Uterus (tissue), 2 donors: ENCODE results near the gene PANK4.

Experiments
- CTCF ChIP-seq, 4 experiments: fragments of 200-600 bp in 2 of 4; fragments of 450-650 bp in 2 of 4; sonication (generic) in 2 of 4; IDR thresholded peaks; one replicate each; pipeline ENCODE4 v1.5.1; 2016 to 2019; ENCODE audit warnings: antibody characterized with exemption in 4 of 4, mild to moderate bottlenecking in 2 of 4, moderate library complexity in 1 of 4
- POLR2A ChIP-seq, 2 donors: fragments of 450-650 bp; IDR thresholded peaks; one replicate each; pipeline ENCODE4 v1.6.1; 2016; ENCODE audit warnings: antibody characterized with exemption in 2 of 2, mild to moderate bottlenecking in 1 of 2, moderate library complexity in 1 of 2

GRCh38 chr1:2496087-2496622, 30.2 kb downstream of the PANK4 start:
- TF ChIP-seq CTCF (IDR thresholded peaks at IDR 0.05) (no peak), POLR2A (IDR thresholded peaks at IDR 0.05) (no peak)
